HG02970 (cell line): Measurements from ENCODE around the gene KRTAP10-5.
"Not testable (repeated sequence)": the region's sequence is repeated elsewhere in the genome, so short reads cannot be mapped to it uniquely, and the experiment has no call there.

Experiments
- ATAC-seq: cut with Tn5 transposase; IDR thresholded peaks from one replicate; pipeline ENCODE4 v1.9.1; 2021; ENCODE audit warnings: mild to moderate bottlenecking, moderate library complexity, moderate number of reproducible peaks; ENCODE audit not compliant: unreplicated experiment, low FRiP score

KRTAP10-5 gene

GRCh38 chr21:44573630-44574456 is 6.6 kb downstream of the KRTAP10-5 start, which contains the start of gene KRTAP10-4:
Gene KRTAP10-4, plus strand, starts transcription at chr21:44573729. Its CDS starts 30 bp downstream, at chr21:44573759.
- not testable (repeated sequence) for ATAC-seq

DNA sequence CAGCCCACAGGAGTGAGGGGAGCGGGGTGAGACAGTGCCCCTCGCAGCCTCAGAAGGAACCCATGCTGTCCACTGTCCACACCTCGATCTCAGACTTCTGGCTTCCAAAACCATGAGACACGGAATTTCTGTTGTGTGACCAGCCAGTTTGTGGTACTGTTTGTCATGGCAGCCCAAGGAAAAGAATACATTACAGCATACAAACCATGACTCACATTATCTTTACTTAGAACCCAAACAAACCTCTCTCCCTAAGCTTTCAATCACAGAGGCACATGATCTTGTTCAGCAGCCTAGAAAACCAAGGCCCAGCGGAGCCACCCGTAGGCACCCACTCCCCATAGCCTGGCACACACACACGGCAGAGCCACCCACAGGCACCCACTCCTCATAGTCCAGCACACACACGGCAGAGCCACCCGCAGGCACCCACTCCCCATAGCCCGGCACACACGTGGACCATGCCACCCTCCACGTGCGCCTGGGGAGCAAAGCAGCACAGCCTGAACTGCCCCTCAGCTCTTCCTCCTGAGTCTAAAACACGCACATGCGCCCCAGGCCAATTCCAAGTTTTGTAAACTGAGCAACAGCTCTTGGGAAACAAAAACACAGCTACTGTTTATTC is 7.3 kb downstream of the KRTAP10-5 start:
- no peak for ATAC-seq

DNA sequence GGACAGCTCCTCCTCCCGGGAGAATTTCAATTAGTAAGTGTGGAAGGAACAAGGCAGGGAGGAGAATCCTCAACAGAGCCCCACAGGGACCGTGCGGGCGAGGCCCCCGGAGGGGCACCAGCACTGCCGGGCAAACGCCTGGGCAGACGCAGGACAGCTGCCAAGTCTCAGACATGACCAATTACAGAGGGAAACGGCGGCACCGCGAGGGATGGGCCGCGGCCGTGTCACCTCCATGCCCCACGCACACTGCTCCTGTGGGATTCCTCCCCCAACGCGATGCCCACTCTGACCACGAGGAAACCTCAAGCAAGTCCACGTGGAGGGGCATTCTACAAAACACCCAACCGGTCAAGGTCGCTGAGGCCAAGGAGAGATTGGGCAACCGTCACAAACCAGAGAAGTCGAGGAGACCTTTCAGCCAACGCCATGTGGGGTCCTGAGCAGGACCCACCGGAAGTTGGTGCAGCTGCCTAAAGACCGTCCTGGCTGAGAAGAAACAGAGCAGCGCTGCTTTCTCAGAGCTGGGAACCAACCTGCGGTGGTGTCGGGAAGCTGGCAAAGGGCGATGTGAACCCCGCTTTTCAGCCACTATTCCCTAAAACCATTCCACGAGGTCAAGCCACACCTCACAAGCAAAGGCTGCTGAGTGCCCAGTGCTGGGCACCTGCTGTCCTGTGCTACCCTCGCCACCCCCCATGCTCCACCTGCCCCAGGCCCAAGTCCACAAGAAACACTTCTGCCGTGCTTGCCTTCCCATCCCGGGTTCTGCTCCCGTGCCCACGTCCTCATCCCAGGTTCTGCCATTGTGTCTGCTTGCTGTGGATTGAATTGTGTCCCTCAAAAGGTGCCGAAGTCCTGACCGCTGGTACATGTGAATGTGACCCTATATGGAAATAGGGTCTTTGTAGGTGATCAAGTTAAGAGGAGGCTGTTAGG is 8.3 kb downstream of the KRTAP10-5 start:
- ATAC-seq: no peak

DNA sequence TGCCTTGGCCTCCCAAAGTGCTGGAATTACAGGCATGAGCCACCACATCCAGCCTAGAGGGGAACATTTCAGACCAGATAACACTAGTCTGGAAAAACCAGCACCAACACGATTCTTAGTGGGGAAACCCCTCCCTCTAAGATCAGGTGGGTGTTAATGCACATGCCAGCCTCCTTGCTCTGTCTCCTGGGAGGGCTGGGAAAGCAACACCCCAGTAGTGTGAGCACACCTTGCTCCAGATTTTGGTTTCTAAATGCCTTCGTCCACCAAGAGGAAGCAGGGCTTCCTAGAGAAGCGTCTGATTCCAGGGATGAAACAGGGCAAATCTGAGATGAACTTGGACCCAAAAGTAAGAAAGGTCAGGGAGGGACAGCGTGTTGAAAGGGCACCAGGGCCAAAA is 9.1 kb downstream of the KRTAP10-5 start:
- no peak for ATAC-seq

DNA sequence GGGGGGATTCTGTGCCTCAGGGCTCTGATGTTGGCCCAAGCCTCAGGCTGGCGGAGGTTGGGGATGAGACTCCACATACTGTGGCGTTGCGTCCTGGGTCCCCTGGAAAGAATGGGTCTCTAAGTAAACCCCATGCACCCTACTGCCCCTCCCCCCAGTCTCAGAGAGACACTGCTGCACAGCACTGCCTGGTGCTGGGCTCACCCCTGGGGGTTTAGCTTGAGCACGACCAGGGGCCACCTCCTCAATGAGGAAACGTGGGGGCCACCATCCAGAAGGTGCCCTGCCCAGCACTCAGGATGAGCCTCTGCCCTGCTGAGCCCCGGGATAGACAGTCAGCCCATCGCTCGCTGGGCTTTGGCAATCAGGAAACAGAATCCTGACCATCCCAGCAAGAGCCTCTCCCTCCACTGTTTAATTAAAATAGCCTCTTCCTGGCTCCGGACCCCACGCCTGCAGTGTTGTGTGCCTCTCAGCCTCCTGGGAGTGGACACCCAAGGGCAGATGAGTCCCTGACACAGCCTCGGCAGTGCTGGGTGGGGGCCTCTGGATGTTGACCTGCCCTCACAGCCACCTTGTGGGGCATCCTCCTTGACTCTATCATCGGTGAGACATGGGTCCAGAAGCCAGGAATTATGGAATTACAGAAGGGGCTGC is 10.4 kb downstream of the KRTAP10-5 start:
- ATAC-seq: no peak

GRCh38 chr21:44568667-44569556 is 11.5 kb downstream of the KRTAP10-5 start:
- no peak for ATAC-seq

DNA sequence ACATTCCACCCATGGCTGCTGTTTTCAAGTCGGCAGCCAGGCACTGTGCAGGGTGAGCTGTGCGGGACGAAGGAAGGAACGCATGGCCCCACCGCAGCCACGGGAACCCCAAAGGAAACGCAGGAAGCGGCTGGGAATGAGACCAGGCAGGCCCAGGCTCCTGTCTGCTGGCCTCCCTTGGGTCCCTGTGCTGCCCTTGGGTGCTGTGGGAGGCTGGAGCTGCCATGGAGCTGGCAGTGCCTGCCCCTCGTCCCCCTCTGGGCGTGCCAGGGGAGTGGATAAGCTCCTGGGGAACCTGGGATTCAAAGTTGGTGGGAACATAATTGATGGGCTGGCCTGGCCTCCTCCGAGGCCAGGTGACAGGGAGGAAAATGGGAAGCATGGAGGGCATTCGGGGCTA is 12.1 kb downstream of the KRTAP10-5 start:
- ATAC-seq: no peak

GRCh38 chr21:44567481-44568171 is 12.8 kb downstream of the KRTAP10-5 start:
- no peak for ATAC-seq

DNA sequence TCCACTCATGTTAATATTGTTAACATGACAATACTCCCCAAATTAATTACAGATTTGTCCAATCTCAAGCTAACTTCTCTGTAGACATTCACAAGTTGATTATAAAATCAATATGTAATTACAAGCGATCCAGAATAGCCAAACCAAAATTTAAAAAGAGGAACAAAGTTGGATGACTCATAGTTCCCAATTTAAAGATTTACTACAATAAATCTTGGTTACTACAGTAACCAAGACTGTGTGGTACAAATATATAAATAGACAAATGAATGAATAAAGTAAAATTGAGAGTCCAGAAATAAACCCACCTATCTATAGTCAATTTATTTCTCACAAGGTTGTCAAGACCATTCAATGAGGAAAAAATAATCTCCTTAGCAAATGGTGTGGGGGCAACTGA is 14.0 kb downstream of the KRTAP10-5 start:
- no peak for ATAC-seq

- no peak for ATAC-seq
Measured at GRCh38 chr21:44564886-44565598, 15.4 kb downstream of the KRTAP10-5 start.

GRCh38 chr21:44564099-44564498 is 16.3 kb downstream of the KRTAP10-5 start:
- ATAC-seq: no peak

GRCh38 chr21:44558695-44559094 is 21.7 kb downstream of the KRTAP10-5 start, which contains the start of gene KRTAP10-3:
Gene KRTAP10-3, minus strand, starts transcription at chr21:44558795. Its CDS starts 80 bp downstream, at chr21:44558715.
- ATAC-seq: no peak

GRCh38 chr21:44558329-44558675 is 22.1 kb downstream of the KRTAP10-5 start:
- ATAC-seq: not testable (repeated sequence)

GRCh38 chr21:44557491-44558328 is 22.7 kb downstream of the KRTAP10-5 start:
- no peak for ATAC-seq

GRCh38 chr21:44556879-44557278 is 23.5 kb downstream of the KRTAP10-5 start:
- ATAC-seq: no peak

- ATAC-seq: no peak
Measured at GRCh38 chr21:44555200-44555875, 25.1 kb downstream of the KRTAP10-5 start.

DNA sequence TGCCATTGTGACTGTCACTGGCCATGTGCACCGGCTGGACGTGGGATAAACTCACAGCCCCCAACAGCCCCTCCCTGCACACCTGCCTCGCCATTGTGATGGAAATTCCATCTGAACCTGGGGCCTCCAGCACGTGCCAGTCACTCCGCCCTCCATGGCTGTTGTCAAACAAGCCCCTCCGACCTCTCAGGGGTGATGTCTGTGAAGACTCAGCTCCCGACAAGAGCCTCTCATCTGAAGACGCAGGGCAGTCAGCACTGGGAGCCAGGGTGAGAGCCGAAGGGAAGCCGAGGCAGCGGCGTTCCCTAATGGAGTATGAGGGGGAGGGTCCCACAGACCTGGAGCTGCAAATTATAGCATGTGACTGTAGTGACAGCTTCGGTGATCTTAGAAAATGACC is 27.7 kb downstream of the KRTAP10-5 start:
- no peak for ATAC-seq
